Measurements from ENCODE around the gene TRMT112. TPM values are rescaled to one million over a fixed set of nuclear protein-coding genes. Genes with fewer than 3 reads are reported as not detected.

The TRMT112 gene
- total and polyA plus RNA-seq, 2 experiments from 2014 or later = 298 to 927 TPM

DNA sequence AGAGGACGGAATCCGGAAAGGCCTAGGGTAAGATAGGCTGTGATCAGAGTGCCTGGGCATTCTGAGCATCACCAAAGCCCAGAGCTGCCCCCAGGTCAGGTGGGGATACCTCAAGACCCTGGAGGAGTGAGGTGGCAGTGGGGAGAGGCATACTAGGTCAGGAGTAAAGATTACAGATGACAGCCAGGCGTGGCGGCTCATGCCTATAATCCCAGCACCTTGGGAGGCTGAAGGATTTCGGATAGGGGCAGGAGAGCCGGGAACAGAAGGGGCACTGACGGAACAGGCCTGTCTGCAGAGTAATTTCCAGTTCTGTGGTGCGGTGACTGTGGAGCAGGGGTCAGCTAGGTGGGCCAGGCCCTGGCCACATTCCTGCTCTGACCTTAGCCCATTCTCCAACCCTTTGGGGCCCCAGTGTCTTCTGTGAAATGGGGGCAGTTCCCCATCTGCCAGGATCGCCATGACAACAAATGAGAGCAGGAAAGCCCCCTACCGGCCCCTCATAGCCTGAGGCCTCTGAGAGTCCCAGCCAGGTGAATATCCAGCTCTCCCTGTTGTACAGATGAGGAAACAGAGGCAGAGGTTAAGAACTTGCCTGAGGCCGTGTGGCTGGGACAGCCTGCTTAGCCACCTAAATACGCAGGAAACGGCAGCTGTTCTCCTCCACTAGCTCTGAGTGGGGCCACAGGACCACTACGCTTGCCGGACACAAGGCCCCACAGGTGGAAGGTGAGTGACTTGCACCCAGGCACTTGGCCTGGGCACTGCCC, 42.1 kb downstream of the TRMT112 start:
- no peaks in the 10 kb centered on the region for H3K9me2 ChIP-seq (ENCODE audit: insufficient read depth)
- H3K36me3 ChIP-seq (ENCODE audit: insufficient read depth) = no peaks in the 10 kb centered on the region
- H2AFZ ChIP-seq = no peak overlapping the region
- H3K4me2 ChIP-seq = no peak overlapping the region
- H4K20me1 ChIP-seq (replicated peaks; ENCODE audit: insufficient read depth) = no peaks in the 10 kb centered on the region; the same call in 1 of the 2 replicates
- H3K4me3 ChIP-seq = no peak overlapping the region
- no peak overlapping the region for H3K4me3 Mint-ChIP-seq
- H3K79me2 ChIP-seq (replicated peaks; ENCODE audit: insufficient read depth) = no peaks in the 10 kb centered on the region
- peaks cover 12% of the 10 kb centered on the region; the same call in 2 of the 3 replicates for H3K4me1 Mint-ChIP-seq
- peaks cover under 1% of the 10 kb centered on the region; the same call in 1 of the 3 replicates for H3K9me3 Mint-ChIP-seq
- TF ChIP-seq STAT1 (IDR thresholded peaks at IDR 0.05; ENCODE audit: unreplicated experiment) = no peak
- no peak for TF ChIP-seq CREB1 (CRISPR knock-in tag; IDR thresholded peaks at IDR 0.05; ENCODE audit: low read depth)
- no peak for TF ChIP-seq ETS1 (IDR thresholded peaks at IDR 0.05)
- no peak for TF ChIP-seq ZNF331 (CRISPR knock-in tag; IDR thresholded peaks at IDR 0.05; ENCODE audit: low read depth)
- TF ChIP-seq EZH2phosphoT487 (IDR thresholded peaks at IDR 0.05; ENCODE audit: unreplicated experiment) = no peak
- TF ChIP-seq POLR2AphosphoS5 (IDR thresholded peaks at IDR 0.05; ENCODE audit: low read depth) = no peak
- TF ChIP-seq EZH2 (IDR thresholded peaks at IDR 0.05; ENCODE audit: low read depth, unreplicated experiment) = no peak
- no peak for TF ChIP-seq JUNB (IDR thresholded peaks at IDR 0.05; ENCODE audit: unreplicated experiment)
- TF ChIP-seq REST (IDR thresholded peaks at IDR 0.05; ENCODE audit: unreplicated experiment) = no peak
- TF ChIP-seq, protein P1, sequence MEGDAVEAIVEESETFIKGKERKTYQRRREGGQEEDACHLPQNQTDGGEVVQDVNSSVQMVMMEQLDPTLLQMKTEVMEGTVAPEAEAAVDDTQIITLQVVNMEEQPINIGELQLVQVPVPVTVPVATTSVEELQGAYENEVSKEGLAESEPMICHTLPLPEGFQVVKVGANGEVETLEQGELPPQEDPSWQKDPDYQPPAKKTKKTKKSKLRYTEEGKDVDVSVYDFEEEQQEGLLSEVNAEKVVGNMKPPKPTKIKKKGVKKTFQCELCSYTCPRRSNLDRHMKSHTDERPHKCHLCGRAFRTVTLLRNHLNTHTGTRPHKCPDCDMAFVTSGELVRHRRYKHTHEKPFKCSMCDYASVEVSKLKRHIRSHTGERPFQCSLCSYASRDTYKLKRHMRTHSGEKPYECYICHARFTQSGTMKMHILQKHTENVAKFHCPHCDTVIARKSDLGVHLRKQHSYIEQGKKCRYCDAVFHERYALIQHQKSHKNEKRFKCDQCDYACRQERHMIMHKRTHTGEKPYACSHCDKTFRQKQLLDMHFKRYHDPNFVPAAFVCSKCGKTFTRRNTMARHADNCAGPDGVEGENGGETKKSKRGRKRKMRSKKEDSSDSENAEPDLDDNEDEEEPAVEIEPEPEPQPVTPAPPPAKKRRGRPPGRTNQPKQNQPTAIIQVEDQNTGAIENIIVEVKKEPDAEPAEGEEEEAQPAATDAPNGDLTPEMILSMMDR (conservative IDR thresholded peaks at IDR 0.05; ENCODE audit: low read depth in 2 of 2) = no peak
- no peak for TF ChIP-seq NANOG (IDR thresholded peaks at IDR 0.05; ENCODE audit: borderline replicate concordance)
- H3F3A ChIP-seq (replicated peaks; ENCODE audit: low read depth) = peaks cover 13% of the 10 kb centered on the region
- H3K27me3 ChIP-seq (ENCODE audit: insufficient read depth) = no peaks in the 10 kb centered on the region
- no peak for DNase-seq (ENCODE audit: low spot score)
- peaks cover 14% of the 10 kb centered on the region for H3K27me3 Mint-ChIP-seq (ENCODE audit: insufficient read depth, low read depth, poor library complexity)
- H3K4me1 ChIP-seq (ENCODE audit: insufficient read depth) = peaks cover 3% of the 10 kb centered on the region; the same call in 1 of the 2 replicates
- H3K27ac Mint-ChIP-seq = no peak overlapping the region
- no peak for ATAC-seq
- no peak overlapping the region for H3K27ac ChIP-seq (ENCODE audit: low read depth)
- no peaks in the 10 kb centered on the region; the same call in 1 of the 3 replicates for H3K36me3 Mint-ChIP-seq (ENCODE audit: low read depth)

Data from GM23338 (cell line).